H1 (cell line): ENCODE measurements around the gene RFXANK. TPM values are rescaled to one million over a fixed set of nuclear protein-coding genes. Genes with fewer than 3 reads are reported as not detected.

Source experiments
- CTCF ChIA-PET: fragments of 300-600 bp; sonication (Branson Sonifier 250); formaldehyde crosslinking; loops from one replicate; lab custom pipeline; 2021; ENCODE audit not compliant: partially characterized antibody; lab: Charles Lee
- POLR2A ChIA-PET: fragments of 300-600 bp; sonication (Branson Sonifier 250); formaldehyde crosslinking; loops from one replicate; lab custom pipeline; 2021; ENCODE audit warnings: inconsistent platforms; ENCODE audit not compliant: partially characterized antibody; lab: Charles Lee
- DNase-seq, 2 experiments: peaks; one replicate each; pipeline versions ENCODE4 v3.0.0 to v3.0.0-alpha.2; 2010 to 2022; ENCODE audit warnings: low spot score in 2 of 2, low read depth in 1 of 2, mixed read lengths in 1 of 2
- FAIRE-seq: peaks from 2 replicates; lab custom pipeline; 2011; peaks lifted over from hg19 to GRCh38; lab: Jason Lieb, UNC
- H2AFZ ChIP-seq: 2 replicates; pipeline ENCODE4 v1.8.1; 2012; ENCODE audit warnings: low read length, inconsistent platforms
- H2AK5ac ChIP-seq: 2 replicates; pipeline ENCODE4 v1.6.1; 2013; ENCODE audit warnings: low read depth, low read length
- H2BK120ac ChIP-seq: replicated peaks from 2 replicates; pipeline ENCODE3; 2013; ENCODE audit warnings: low read depth, low read length, inconsistent platforms
- H2BK12ac ChIP-seq: 2 replicates; pipeline ENCODE4 v1.6.1; 2013; ENCODE audit warnings: low read depth, low read length
- H2BK15ac ChIP-seq: 2 replicates; pipeline ENCODE4 v1.6.1; 2013; ENCODE audit warnings: low read length
- H2BK20ac ChIP-seq: 2 replicates; pipeline ENCODE4 v1.6.1; 2013; ENCODE audit warnings: low read length
- H2BK5ac ChIP-seq: 2 replicates; pipeline ENCODE4 v1.6.1; 2013; ENCODE audit warnings: low read depth, low read length
- H3K14ac ChIP-seq: 2 replicates; pipeline ENCODE4 v1.6.1; 2013; ENCODE audit warnings: inconsistent platforms; ENCODE audit not compliant: insufficient read length
- H3K18ac ChIP-seq: 2 replicates; pipeline ENCODE4 v1.6.1; 2013; ENCODE audit warnings: low read length; ENCODE audit errors: extremely low read depth
- H3K23ac ChIP-seq: 2 replicates; pipeline ENCODE4 v1.6.1; 2013; ENCODE audit warnings: inconsistent platforms; ENCODE audit not compliant: insufficient read length
- H3K23me2 ChIP-seq: 2 replicates; pipeline ENCODE4 v1.6.1; 2013; ENCODE audit warnings: low read depth, low read length
- H3K27ac ChIP-seq: 2 replicates; pipeline ENCODE4 v1.6.1; 2011; ENCODE audit warnings: low read depth, low read length, inconsistent platforms
- H3K27me3 ChIP-seq, 4 experiments: replicated peaks in 1 of 4; 1 replicate in 1 of 4; 2 replicates in 3 of 4; pipeline versions ENCODE4 v1.6.1 to v1.8.1; 2011 to 2013; ENCODE audit warnings: low read length in 3 of 4, mild to moderate bottlenecking in 3 of 4, inconsistent platforms in 2 of 4, mixed read lengths in 2 of 4, moderate library complexity in 1 of 4; ENCODE audit not compliant: control insufficient read depth in 3 of 4, insufficient read depth in 3 of 4; ENCODE audit errors: extremely low read depth in 1 of 4
- H3K36me3 ChIP-seq, 4 experiments: 2 replicates each; pipeline versions ENCODE4 v1.6.1 to v1.8.1; 2011 to 2013; ENCODE audit warnings: mild to moderate bottlenecking in 4 of 4, low read length in 3 of 4, moderate library complexity in 2 of 4, control low read depth in 1 of 4, inconsistent platforms in 1 of 4; ENCODE audit not compliant: insufficient read depth in 4 of 4, control insufficient read depth in 2 of 4
- H3K4ac ChIP-seq: replicated peaks from 2 replicates; pipeline ENCODE3; 2013; ENCODE audit warnings: low read length, low read depth, mixed read lengths, inconsistent platforms; ENCODE audit not compliant: insufficient read length
- H3K4me1 ChIP-seq, 4 experiments: replicated peaks in 1 of 4; 1 replicate in 1 of 4; 2 replicates in 3 of 4; pipeline versions ENCODE4 v1.6.1 to v1.8.1; 2011 to 2013; ENCODE audit warnings: low read length in 3 of 4, inconsistent platforms in 2 of 4, mixed read lengths in 1 of 4; ENCODE audit not compliant: insufficient read depth in 4 of 4, control insufficient read depth in 3 of 4
- H3K4me2 ChIP-seq, 2 experiments: 2 replicates each; pipeline versions ENCODE4 v1.6.1 to v1.8.1; 2011 to 2013; ENCODE audit warnings: low read depth in 2 of 2, low read length in 2 of 2, control low read depth in 1 of 2, inconsistent platforms in 1 of 2, mild to moderate bottlenecking in 1 of 2; ENCODE audit not compliant: insufficient read depth in 1 of 2
- H3K4me3 ChIP-seq, 4 experiments: fragments of 200-600, 300-600 bp in 1 of 4; sonication (generic), shearing (Covaris generic), sonication (Bioruptor Twin) in 1 of 4; 2 replicates each; pipeline versions ENCODE4 v1.5.1 to v1.8.1; 2011 to 2016; ENCODE audit warnings: low read length in 4 of 4, low read depth in 3 of 4, control low read depth in 2 of 4, inconsistent platforms in 2 of 4, mild to moderate bottlenecking in 2 of 4, mixed read lengths in 1 of 4, moderate library complexity in 1 of 4; ENCODE audit not compliant: insufficient read depth in 2 of 4; ENCODE audit errors: extremely low read depth in 1 of 4
- H3K56ac ChIP-seq: replicated peaks from 2 replicates; pipeline ENCODE3; 2013; ENCODE audit warnings: low read depth, mild to moderate bottlenecking, mixed read lengths, low read length, inconsistent platforms; ENCODE audit not compliant: insufficient read length
- H3K79me1 ChIP-seq: 2 replicates; pipeline ENCODE4 v1.6.1; 2013; ENCODE audit warnings: low read depth, low read length, control low read depth
- H3K79me2 ChIP-seq, 2 experiments: 2 replicates each; pipeline versions ENCODE4 v1.6.1 to v1.8.1; 2012 to 2013; ENCODE audit warnings: low read length in 2 of 2, mild to moderate bottlenecking in 2 of 2, inconsistent platforms in 1 of 2; ENCODE audit not compliant: insufficient read depth in 2 of 2, control insufficient read depth in 1 of 2
- H3K9ac ChIP-seq, 4 experiments: replicated peaks in 1 of 4; 1 replicate in 1 of 4; 2 replicates in 3 of 4; pipeline versions ENCODE4 v1.6.1 to v1.8.1; 2011 to 2013; ENCODE audit warnings: low read depth in 3 of 4, low read length in 3 of 4, control low read depth in 2 of 4, mild to moderate bottlenecking in 2 of 4, moderate library complexity in 2 of 4, inconsistent platforms in 1 of 4; ENCODE audit errors: extremely low read depth in 1 of 4
- H3K9me3 ChIP-seq, 2 experiments: 2 replicates each; pipeline versions ENCODE4 v1.6.1 to v1.8.1; 2012 to 2013; ENCODE audit warnings: mild to moderate bottlenecking in 2 of 2, moderate library complexity in 2 of 2, control low read depth in 1 of 2, inconsistent platforms in 1 of 2, low read depth in 1 of 2, low read length in 1 of 2, mixed read lengths in 1 of 2; ENCODE audit not compliant: insufficient read depth in 2 of 2
- H4K20me1 ChIP-seq, 2 experiments: replicated peaks in 1 of 2; 2 replicates each; pipeline versions ENCODE3 to v1.8.1; 2011 to 2013; ENCODE audit warnings: inconsistent platforms in 2 of 2, low read length in 2 of 2, mild to moderate bottlenecking in 1 of 2; ENCODE audit not compliant: insufficient read depth in 2 of 2, control insufficient read depth in 1 of 2
- H4K5ac ChIP-seq: 2 replicates; pipeline ENCODE4 v1.6.1; 2013; ENCODE audit warnings: low read length, low read depth, mixed read lengths, inconsistent platforms; ENCODE audit not compliant: insufficient read length
- H4K8ac ChIP-seq: 2 replicates; pipeline ENCODE4 v1.8.0; 2013; ENCODE audit warnings: mild to moderate bottlenecking, moderate library complexity, low read length, inconsistent platforms; ENCODE audit not compliant: insufficient read depth; ENCODE audit errors: extremely low read depth
- H4K91ac ChIP-seq: replicated peaks from 2 replicates; pipeline ENCODE3; 2013; ENCODE audit warnings: low read length, mixed read lengths, inconsistent platforms; ENCODE audit not compliant: insufficient read length
- CBX5 ChIP-seq: fragments of 300-800, 300-1000 bp; sonication (generic); IDR thresholded peaks from 2 replicates; pipeline ENCODE4 v1.7.1; 2016; ENCODE audit warnings: antibody characterized with exemption, low read length, low read depth
- CREB1 ChIP-seq: IDR thresholded peaks from 2 replicates; pipeline ENCODE4 v1.6.1; 2012; ENCODE audit warnings: inconsistent platforms
- E2F6 ChIP-seq: IDR thresholded peaks from 2 replicates; pipeline ENCODE4 v1.6.1; 2012; ENCODE audit warnings: inconsistent platforms
- JUN ChIP-seq: IDR thresholded peaks from 2 replicates; pipeline ENCODE4 v1.6.1; 2011; ENCODE audit warnings: low read depth, mild to moderate bottlenecking, improper control_type of control experiment, low read length
- KDM1A ChIP-seq: fragments of 200-600, 300-600 bp; sonication (generic); IDR thresholded peaks from 2 replicates; pipeline ENCODE4 v1.7.1; 2016; ENCODE audit warnings: mild to moderate bottlenecking, low read length, borderline replicate concordance
- NRF1 ChIP-seq: IDR thresholded peaks from 2 replicates; pipeline ENCODE4 v1.6.1; 2011; ENCODE audit warnings: mild to moderate bottlenecking, low read depth, low read length, improper control_type of control experiment
- POLR2AphosphoS5 ChIP-seq: IDR thresholded peaks from 2 replicates; pipeline ENCODE4 v1.6.1; 2011; ENCODE audit warnings: low read depth, low read length
- SP4 ChIP-seq: IDR thresholded peaks from 2 replicates; pipeline ENCODE4 v1.6.1; 2012; ENCODE audit warnings: low read length, inconsistent platforms
- SRF ChIP-seq: IDR thresholded peaks from 2 replicates; pipeline ENCODE4 v1.6.1; 2011; ENCODE audit warnings: mild to moderate bottlenecking, low read depth, low read length, moderate library complexity
- USF2 ChIP-seq: IDR thresholded peaks from 2 replicates; pipeline ENCODE4 v1.6.1; 2011; ENCODE audit warnings: low read length, improper control_type of control experiment
- WGBS, 2 experiments: shearing (Covaris generic) in 1 of 2; methylation state at CpG; one replicate each; pipeline versions ENCODE4 v1.1.6 to v1.1.7; 2013 to 2015; ENCODE audit warnings: low lambda C conversion rate in 2 of 2, mixed read lengths in 2 of 2, inconsistent platforms in 1 of 2, low coverage in 1 of 2, missing lambda C conversion rate in 1 of 2; ENCODE audit not compliant: insufficient replicate concordance in 2 of 2, insufficient coverage in 1 of 2, insufficient read length in 1 of 2; ENCODE audit errors: extremely low coverage in 1 of 2, missing lambda C conversion rate in 1 of 2; 5-methylcytosine and 5-hydroxymethylcytosine counted together
- polyA plus RNA-seq, 7 experiments: library from polyadenylated mRNA; depleted of rRNA in 3 of 7; stranded (reverse) in 5 of 7; unstranded in 2 of 7; fragments of >200 nt in 5 of 7; fragments of 200-250 nt in 2 of 7; gene quantifications; 1 replicate in 5 of 7; 2 replicates in 1 of 7; 4 replicates in 1 of 7; pipeline versions ENCODE4 v1.2.1 to v1.2.3, GENCODE V29; 2011 to 2013; ENCODE audit warnings: missing spikeins in 2 of 7, mixed read lengths in 2 of 7
- total RNA-seq: library from RNA; stranded (reverse); fragmentation: NEBNext Ultra II Directional; extraction: Animal tissue kit (Norgen Biotek cat#: 25700); gene quantifications from 2 replicates; pipeline ENCODE4 v1.2.1, GENCODE V29; 2021
- TF ChIP-seq, protein P1 (sequence below): IDR thresholded peaks from 2 replicates; pipeline ENCODE4 v1.6.1; 2012; ENCODE audit warnings: low read length, inconsistent platforms

Gene RFXANK
- total and polyA plus RNA-seq, 2 of the 8 experiments (the other 6 are each of a cell fraction or from before 2014, with no cell fraction given) = 72.9 to 87.5 TPM

DNA sequence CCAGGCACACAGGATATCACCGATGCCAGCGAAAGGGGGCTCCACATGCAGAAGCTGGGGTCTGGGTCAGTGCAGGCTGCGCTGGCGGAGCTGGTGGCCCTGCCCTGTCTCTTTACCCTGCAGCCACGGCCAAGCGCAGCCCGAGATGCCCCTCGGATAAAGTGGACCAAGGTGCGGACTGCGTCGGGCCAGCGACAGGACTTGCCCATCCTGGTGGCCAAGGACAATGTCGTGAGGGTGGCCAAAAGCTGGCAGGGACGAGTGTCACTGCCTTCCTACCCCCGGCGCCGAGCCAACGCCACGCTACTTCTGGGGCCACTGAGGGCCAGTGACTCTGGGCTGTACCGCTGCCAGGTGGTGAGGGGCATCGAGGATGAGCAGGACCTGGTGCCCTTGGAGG lies 26.9 kb downstream of the RFXANK start:
- Histone ChIP-seq H2BK20ac (no peak overlapping the region), H4K20me1 (peaks cover under 1% of the 10 kb centered on the region in 2 experiments), H3K18ac (no peak overlapping the region), H3K14ac (no peak overlapping the region), H2AFZ (no peak overlapping the region), H3K9ac (no peak overlapping the region), H2BK120ac (no peak overlapping the region), H2AK5ac (no peak overlapping the region), H4K91ac (no peak overlapping the region), H2BK12ac (no peak overlapping the region), H3K4me2 (no peak overlapping the region), H3K79me1 (no peaks in the 10 kb centered on the region), H4K8ac (0 out of 2 replicates have a peak overlapping the region, but pooled peaks have one; percentile 5), H3K4me1 (peaks cover 0 to 8% (median 4%) of the 10 kb centered on the region in 4 experiments; a peak in 6 of 7 replicates), H2BK5ac (no peak overlapping the region), H4K5ac (no peak overlapping the region), H3K56ac (no peak overlapping the region), H3K36me3 (no peaks in the 10 kb centered on the region), H3K23ac (no peak overlapping the region), H3K27me3 (peaks cover 2 to 7% (median 7%) of the 10 kb centered on the region in 4 experiments), H2BK15ac (no peak overlapping the region), H3K79me2 (no peaks in the 10 kb centered on the region), H3K4ac (no peak overlapping the region), H3K9me3 (peaks cover 2% of the 10 kb centered on the region in 2 experiments; a peak in 2 of 4 replicates), H3K27ac (no peak overlapping the region), H3K23me2 (no peaks in the 10 kb centered on the region; the same call in 1 of the 2 replicates), H3K4me3 (no peak overlapping the region)
- 94% methylated on average over 21 of the region's 21 CpGs; no CpG with 5 or more reads in 1 of the 2 experiments for WGBS, 2 experiments
- ChIA-PET POLR2A (no interaction called here), CTCF (interaction anchor here (0.6 to 1.6 kb wide), 5 partner anchors 14 to 99 kb away, joined by 3 read pairs; partner anchors contain the start of gene NR2C2AP)
- DNase-seq (no peak), FAIRE-seq (no peak)
- TF ChIP-seq USF2 = no peak
- no peak for TF ChIP-seq SP4
- TF ChIP-seq, protein P1, sequence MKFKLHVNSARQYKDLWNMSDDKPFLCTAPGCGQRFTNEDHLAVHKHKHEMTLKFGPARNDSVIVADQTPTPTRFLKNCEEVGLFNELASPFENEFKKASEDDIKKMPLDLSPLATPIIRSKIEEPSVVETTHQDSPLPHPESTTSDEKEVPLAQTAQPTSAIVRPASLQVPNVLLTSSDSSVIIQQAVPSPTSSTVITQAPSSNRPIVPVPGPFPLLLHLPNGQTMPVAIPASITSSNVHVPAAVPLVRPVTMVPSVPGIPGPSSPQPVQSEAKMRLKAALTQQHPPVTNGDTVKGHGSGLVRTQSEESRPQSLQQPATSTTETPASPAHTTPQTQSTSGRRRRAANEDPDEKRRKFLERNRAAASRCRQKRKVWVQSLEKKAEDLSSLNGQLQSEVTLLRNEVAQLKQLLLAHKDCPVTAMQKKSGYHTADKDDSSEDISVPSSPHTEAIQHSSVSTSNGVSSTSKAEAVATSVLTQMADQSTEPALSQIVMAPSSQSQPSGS = no peak
- TF ChIP-seq KDM1A = no peak
- TF ChIP-seq JUN = no peak
- TF ChIP-seq NRF1 = no peak
- TF ChIP-seq CBX5 = no peak
- TF ChIP-seq SRF = no peak
- no peak for TF ChIP-seq POLR2AphosphoS5
- TF ChIP-seq E2F6 = no peak
- no peak for TF ChIP-seq CREB1
